ENCODE measurements around the gene PCAT7.

- TF ChIP-seq CTCF (IDR thresholded peaks at IDR 0.05) (no peak), EP300 (IDR thresholded peaks at IDR 0.05; ENCODE audit: low read depth) (no peak)
These were observed 57.2 kb downstream of the PCAT7 start for GRCh38 chr9:94612071-94612470.

All from transverse colon (tissue), 3 donors.